ENCODE results near the gene PSG5.
"Not testable (repeated sequence)": the region's sequence is repeated elsewhere in the genome, so short reads cannot be mapped to it uniquely, and the experiment has no call there.

The PSG5 gene

GRCh38 chr19:43186311-43186935, at the start of gene PSG5:
TSS of gene PSG5 (minus strand) at chr19:43186536. CDS start at chr19:43186405, 131 bp downstream.
- DNase-seq (ENCODE audit: low spot score) = not testable (repeated sequence)

GRCh38 chr19:43235686-43236085, 49.4 kb upstream of the PSG5 start:
- not testable (repeated sequence) for DNase-seq (ENCODE audit: low spot score)

- DNase-seq (ENCODE audit: low spot score) = no peak
Measured at GRCh38 chr19:43229315-43229714, 43.0 kb upstream of the PSG5 start.

- DNase-seq (ENCODE audit: low spot score) = not testable (repeated sequence)
Measured at GRCh38 chr19:43228730-43229129, 42.4 kb upstream of the PSG5 start.

GRCh38 chr19:43226986-43227385, 40.6 kb upstream of the PSG5 start:
- not testable (repeated sequence) for DNase-seq (ENCODE audit: low spot score)

GRCh38 chr19:43224855-43225253, 38.5 kb upstream of the PSG5 start:
- DNase-seq (ENCODE audit: low spot score) = no peak

- not testable (repeated sequence) for DNase-seq (ENCODE audit: low spot score)
Measured at GRCh38 chr19:43224201-43224854, 38.0 kb upstream of the PSG5 start.

GRCh38 chr19:43221891-43222290, 35.6 kb upstream of the PSG5 start:
- not testable (repeated sequence) for DNase-seq (ENCODE audit: low spot score)

GRCh38 chr19:43219136-43219535, 32.8 kb upstream of the PSG5 start:
- DNase-seq (ENCODE audit: low spot score) = not testable (repeated sequence)

GRCh38 chr19:43215881-43216280, 29.5 kb upstream of the PSG5 start:
- DNase-seq (ENCODE audit: low spot score) = not testable (repeated sequence)

- no peak for DNase-seq (ENCODE audit: low spot score)
Measured at GRCh38 chr19:43207991-43208390, 21.7 kb upstream of the PSG5 start.

GRCh38 chr19:43207174-43207573, 20.8 kb upstream of the PSG5 start:
- not testable (repeated sequence) for DNase-seq (ENCODE audit: low spot score)

GRCh38 chr19:43205471-43206105, 19.3 kb upstream of the PSG5 start, which contains the start of gene PSG4:
TSS of gene PSG4 (minus strand) at chr19:43205638. CDS start at chr19:43205536, 102 bp downstream.
- DNase-seq (ENCODE audit: low spot score) = not testable (repeated sequence)

GRCh38 chr19:43203611-43204010, 17.3 kb upstream of the PSG5 start:
- DNase-seq (ENCODE audit: low spot score) = not testable (repeated sequence)

- not testable (repeated sequence) for DNase-seq (ENCODE audit: low spot score)
Measured at GRCh38 chr19:43201891-43202290, 15.6 kb upstream of the PSG5 start.

GRCh38 chr19:43201337-43201801, 15.0 kb upstream of the PSG5 start:
- DNase-seq (ENCODE audit: low spot score) = not testable (repeated sequence)

- DNase-seq (ENCODE audit: low spot score) = not testable (repeated sequence)
Measured at GRCh38 chr19:43198686-43199419, 12.5 kb upstream of the PSG5 start.

- DNase-seq (ENCODE audit: low spot score) = not testable (repeated sequence)
Measured at GRCh38 chr19:43197666-43198397, 11.5 kb upstream of the PSG5 start.

GRCh38 chr19:43194397-43194796, 8.1 kb upstream of the PSG5 start:
- not testable (repeated sequence) for DNase-seq (ENCODE audit: low spot score)

- DNase-seq (ENCODE audit: low spot score) = not testable (repeated sequence)
Measured at GRCh38 chr19:43192381-43193155, 6.2 kb upstream of the PSG5 start.

GRCh38 chr19:43188092-43188491, 1.8 kb upstream of the PSG5 start:
- not testable (repeated sequence) for DNase-seq (ENCODE audit: low spot score)

All from putamen (tissue), 1 donor.